Right kidney (tissue), 1 donor: ENCODE measurements around the gene PFN3.
A peak's percentile ranks its signal among the peaks of the same experiment; 100 is the strongest.
"Not testable (repeated sequence)": the region's sequence is repeated elsewhere in the genome, so short reads cannot be mapped to it uniquely, and the experiment has no call there.

ENCODE experiments used
- DNase-seq: peaks from one replicate; pipeline ENCODE4 v3.0.0-alpha.2; 2016

Gene PFN3

GRCh38 chr5:177393206-177393765, 7.2 kb downstream of the PFN3 start:
- DNase-seq, result no peak

- DNase-seq, result no peak
Measured at GRCh38 chr5:177392765-177393164, 7.7 kb downstream of the PFN3 start.

- DNase-seq, result peak; percentile 77
Measured at GRCh38 chr5:177390363-177391300, 9.8 kb downstream of the PFN3 start.

- no peak for DNase-seq
Measured at GRCh38 chr5:177389241-177390169, 11.0 kb downstream of the PFN3 start.

- no peak for DNase-seq
Measured at GRCh38 chr5:177388521-177389052, 11.9 kb downstream of the PFN3 start.

- DNase-seq, result no peak
Measured at GRCh38 chr5:177387405-177387804, 13.1 kb downstream of the PFN3 start.

GRCh38 chr5:177386542-177386941, 13.9 kb downstream of the PFN3 start:
- DNase-seq, result no peak

- no peak for DNase-seq
Measured at GRCh38 chr5:177385720-177386119, 14.7 kb downstream of the PFN3 start.

- DNase-seq, result no peak
Measured at GRCh38 chr5:177384134-177384533, 16.3 kb downstream of the PFN3 start, which contains the start of gene SLC34A1. Gene SLC34A1, plus strand, starts transcription at chr5:177384434. Its CDS starts 1,308 bp downstream, at chr5:177385742.

- no peak for DNase-seq
Measured at GRCh38 chr5:177383181-177383580, 17.3 kb downstream of the PFN3 start.

- no peak for DNase-seq
Measured at GRCh38 chr5:177382423-177383029, 17.9 kb downstream of the PFN3 start.

GRCh38 chr5:177380805-177381126, 19.7 kb downstream of the PFN3 start:
- DNase-seq, result no peak

GRCh38 chr5:177378884-177379883, 21.3 kb downstream of the PFN3 start:
- DNase-seq, result no peak

GRCh38 chr5:177377851-177378776, 22.3 kb downstream of the PFN3 start:
- DNase-seq, result no peak

- DNase-seq, result no peak
Measured at GRCh38 chr5:177376107-177376506, 24.4 kb downstream of the PFN3 start.

GRCh38 chr5:177375516-177375915, 24.9 kb downstream of the PFN3 start:
- not testable (repeated sequence) for DNase-seq

GRCh38 chr5:177374211-177374610, 26.2 kb downstream of the PFN3 start:
- no peak for DNase-seq

- DNase-seq, result no peak
Measured at GRCh38 chr5:177373806-177374205, 26.7 kb downstream of the PFN3 start.

- no peak for DNase-seq
Measured at GRCh38 chr5:177372910-177373309, 27.6 kb downstream of the PFN3 start.
